H1 (cell line): Measurements from ENCODE around the gene POLA2. TPM values are rescaled to one million over a fixed set of nuclear protein-coding genes. Genes with fewer than 3 reads are reported as not detected.

Experiments used
- CTCF ChIA-PET: fragments of 300-600 bp; sonication (Branson Sonifier 250); formaldehyde crosslinking; loops from one replicate; lab custom pipeline; 2021; ENCODE audit not compliant: partially characterized antibody; lab: Charles Lee
- POLR2A ChIA-PET: fragments of 300-600 bp; sonication (Branson Sonifier 250); formaldehyde crosslinking; loops from one replicate; lab custom pipeline; 2021; ENCODE audit warnings: inconsistent platforms; ENCODE audit not compliant: partially characterized antibody; lab: Charles Lee
- DNase-seq, 2 experiments: peaks; one replicate each; pipeline versions ENCODE4 v3.0.0 to v3.0.0-alpha.2; 2010 to 2022; ENCODE audit warnings: low spot score in 2 of 2, low read depth in 1 of 2, mixed read lengths in 1 of 2
- FAIRE-seq: peaks from 2 replicates; lab custom pipeline; 2011; peaks lifted over from hg19 to GRCh38; lab: Jason Lieb, UNC
- H2AFZ ChIP-seq: 2 replicates; pipeline ENCODE4 v1.8.1; 2012; ENCODE audit warnings: low read length, inconsistent platforms
- H2AK5ac ChIP-seq: 2 replicates; pipeline ENCODE4 v1.6.1; 2013; ENCODE audit warnings: low read depth, low read length
- H2BK120ac ChIP-seq: replicated peaks from 2 replicates; pipeline ENCODE3; 2013; ENCODE audit warnings: low read depth, low read length, inconsistent platforms
- H2BK12ac ChIP-seq: 2 replicates; pipeline ENCODE4 v1.6.1; 2013; ENCODE audit warnings: low read depth, low read length
- H2BK15ac ChIP-seq: 2 replicates; pipeline ENCODE4 v1.6.1; 2013; ENCODE audit warnings: low read length
- H2BK20ac ChIP-seq: 2 replicates; pipeline ENCODE4 v1.6.1; 2013; ENCODE audit warnings: low read length
- H2BK5ac ChIP-seq: 2 replicates; pipeline ENCODE4 v1.6.1; 2013; ENCODE audit warnings: low read depth, low read length
- H3K14ac ChIP-seq: 2 replicates; pipeline ENCODE4 v1.6.1; 2013; ENCODE audit warnings: inconsistent platforms; ENCODE audit not compliant: insufficient read length
- H3K18ac ChIP-seq: 2 replicates; pipeline ENCODE4 v1.6.1; 2013; ENCODE audit warnings: low read length; ENCODE audit errors: extremely low read depth
- H3K23ac ChIP-seq: 2 replicates; pipeline ENCODE4 v1.6.1; 2013; ENCODE audit warnings: inconsistent platforms; ENCODE audit not compliant: insufficient read length
- H3K23me2 ChIP-seq: 2 replicates; pipeline ENCODE4 v1.6.1; 2013; ENCODE audit warnings: low read depth, low read length
- H3K27ac ChIP-seq: 2 replicates; pipeline ENCODE4 v1.6.1; 2011; ENCODE audit warnings: low read depth, low read length, inconsistent platforms
- H3K27me3 ChIP-seq, 4 experiments: replicated peaks in 1 of 4; 1 replicate in 1 of 4; 2 replicates in 3 of 4; pipeline versions ENCODE4 v1.6.1 to v1.8.1; 2011 to 2013; ENCODE audit warnings: low read length in 3 of 4, mild to moderate bottlenecking in 3 of 4, inconsistent platforms in 2 of 4, mixed read lengths in 2 of 4, moderate library complexity in 1 of 4; ENCODE audit not compliant: control insufficient read depth in 3 of 4, insufficient read depth in 3 of 4; ENCODE audit errors: extremely low read depth in 1 of 4
- H3K36me3 ChIP-seq, 4 experiments: 2 replicates each; pipeline versions ENCODE4 v1.6.1 to v1.8.1; 2011 to 2013; ENCODE audit warnings: mild to moderate bottlenecking in 4 of 4, low read length in 3 of 4, moderate library complexity in 2 of 4, control low read depth in 1 of 4, inconsistent platforms in 1 of 4; ENCODE audit not compliant: insufficient read depth in 4 of 4, control insufficient read depth in 2 of 4
- H3K4ac ChIP-seq: replicated peaks from 2 replicates; pipeline ENCODE3; 2013; ENCODE audit warnings: low read length, low read depth, mixed read lengths, inconsistent platforms; ENCODE audit not compliant: insufficient read length
- H3K4me1 ChIP-seq, 4 experiments: replicated peaks in 1 of 4; 1 replicate in 1 of 4; 2 replicates in 3 of 4; pipeline versions ENCODE4 v1.6.1 to v1.8.1; 2011 to 2013; ENCODE audit warnings: low read length in 3 of 4, inconsistent platforms in 2 of 4, mixed read lengths in 1 of 4; ENCODE audit not compliant: insufficient read depth in 4 of 4, control insufficient read depth in 3 of 4
- H3K4me2 ChIP-seq, 2 experiments: 2 replicates each; pipeline versions ENCODE4 v1.6.1 to v1.8.1; 2011 to 2013; ENCODE audit warnings: low read depth in 2 of 2, low read length in 2 of 2, control low read depth in 1 of 2, inconsistent platforms in 1 of 2, mild to moderate bottlenecking in 1 of 2; ENCODE audit not compliant: insufficient read depth in 1 of 2
- H3K4me3 ChIP-seq, 4 experiments: fragments of 200-600, 300-600 bp in 1 of 4; sonication (generic), shearing (Covaris generic), sonication (Bioruptor Twin) in 1 of 4; 2 replicates each; pipeline versions ENCODE4 v1.5.1 to v1.8.1; 2011 to 2016; ENCODE audit warnings: low read length in 4 of 4, low read depth in 3 of 4, control low read depth in 2 of 4, inconsistent platforms in 2 of 4, mild to moderate bottlenecking in 2 of 4, mixed read lengths in 1 of 4, moderate library complexity in 1 of 4; ENCODE audit not compliant: insufficient read depth in 2 of 4; ENCODE audit errors: extremely low read depth in 1 of 4
- H3K56ac ChIP-seq: replicated peaks from 2 replicates; pipeline ENCODE3; 2013; ENCODE audit warnings: low read depth, mild to moderate bottlenecking, mixed read lengths, low read length, inconsistent platforms; ENCODE audit not compliant: insufficient read length
- H3K79me1 ChIP-seq: 2 replicates; pipeline ENCODE4 v1.6.1; 2013; ENCODE audit warnings: low read depth, low read length, control low read depth
- H3K79me2 ChIP-seq, 2 experiments: 2 replicates each; pipeline versions ENCODE4 v1.6.1 to v1.8.1; 2012 to 2013; ENCODE audit warnings: low read length in 2 of 2, mild to moderate bottlenecking in 2 of 2, inconsistent platforms in 1 of 2; ENCODE audit not compliant: insufficient read depth in 2 of 2, control insufficient read depth in 1 of 2
- H3K9ac ChIP-seq, 4 experiments: replicated peaks in 1 of 4; 1 replicate in 1 of 4; 2 replicates in 3 of 4; pipeline versions ENCODE4 v1.6.1 to v1.8.1; 2011 to 2013; ENCODE audit warnings: low read depth in 3 of 4, low read length in 3 of 4, control low read depth in 2 of 4, mild to moderate bottlenecking in 2 of 4, moderate library complexity in 2 of 4, inconsistent platforms in 1 of 4; ENCODE audit errors: extremely low read depth in 1 of 4
- H3K9me3 ChIP-seq, 2 experiments: 2 replicates each; pipeline versions ENCODE4 v1.6.1 to v1.8.1; 2012 to 2013; ENCODE audit warnings: mild to moderate bottlenecking in 2 of 2, moderate library complexity in 2 of 2, control low read depth in 1 of 2, inconsistent platforms in 1 of 2, low read depth in 1 of 2, low read length in 1 of 2, mixed read lengths in 1 of 2; ENCODE audit not compliant: insufficient read depth in 2 of 2
- H4K20me1 ChIP-seq, 2 experiments: replicated peaks in 1 of 2; 2 replicates each; pipeline versions ENCODE3 to v1.8.1; 2011 to 2013; ENCODE audit warnings: inconsistent platforms in 2 of 2, low read length in 2 of 2, mild to moderate bottlenecking in 1 of 2; ENCODE audit not compliant: insufficient read depth in 2 of 2, control insufficient read depth in 1 of 2
- H4K5ac ChIP-seq: 2 replicates; pipeline ENCODE4 v1.6.1; 2013; ENCODE audit warnings: low read length, low read depth, mixed read lengths, inconsistent platforms; ENCODE audit not compliant: insufficient read length
- H4K8ac ChIP-seq: 2 replicates; pipeline ENCODE4 v1.8.0; 2013; ENCODE audit warnings: mild to moderate bottlenecking, moderate library complexity, low read length, inconsistent platforms; ENCODE audit not compliant: insufficient read depth; ENCODE audit errors: extremely low read depth
- H4K91ac ChIP-seq: replicated peaks from 2 replicates; pipeline ENCODE3; 2013; ENCODE audit warnings: low read length, mixed read lengths, inconsistent platforms; ENCODE audit not compliant: insufficient read length
- ASH2L ChIP-seq: fragments of 200-600, 300-600 bp; sonication (generic); IDR thresholded peaks from one replicate; pipeline ENCODE4 v1.7.1; 2017; ENCODE audit warnings: low read length
- BACH1 ChIP-seq: IDR thresholded peaks from 2 replicates; pipeline ENCODE4 v1.6.1; 2012; ENCODE audit warnings: low read length, improper control_type of control experiment
- CHD1 ChIP-seq: IDR thresholded peaks from 2 replicates; pipeline ENCODE4 v1.6.1; 2012; ENCODE audit warnings: low read depth, low read length, improper control_type of control experiment
- EGR1 ChIP-seq: IDR thresholded peaks from 2 replicates; pipeline ENCODE4 v1.6.1; 2011; ENCODE audit warnings: low read depth, low read length, borderline replicate concordance
- EZH2 ChIP-seq: fragments of 200-600 bp; sonication (generic); IDR thresholded peaks from 2 replicates; pipeline ENCODE4 v1.7.1; 2012; ENCODE audit warnings: low read depth, mild to moderate bottlenecking, moderate library complexity, low read length, inconsistent platforms; ENCODE audit not compliant: severe bottlenecking
- GABPA ChIP-seq: IDR thresholded peaks from 2 replicates; pipeline ENCODE4 v1.6.1; 2011; ENCODE audit warnings: mild to moderate bottlenecking, low read length, moderate library complexity, borderline replicate concordance; ENCODE audit not compliant: insufficient read depth
- GTF2F1 ChIP-seq: IDR thresholded peaks from 2 replicates; pipeline ENCODE4 v1.6.1; 2012; ENCODE audit warnings: low read depth, low read length, improper control_type of control experiment, borderline replicate concordance
- KDM4A ChIP-seq: IDR thresholded peaks from one replicate; pipeline ENCODE4 v1.7.1; 2012; ENCODE audit warnings: low read depth, mild to moderate bottlenecking, moderate library complexity, low read length, inconsistent platforms; ENCODE audit not compliant: severe bottlenecking
- NRF1 ChIP-seq: IDR thresholded peaks from 2 replicates; pipeline ENCODE4 v1.6.1; 2011; ENCODE audit warnings: mild to moderate bottlenecking, low read depth, low read length, improper control_type of control experiment
- PHF8 ChIP-seq: fragments of 200-600 bp; sonication (generic); conservative IDR thresholded peaks from 2 replicates; pipeline ENCODE4 v1.7.1; 2012; ENCODE audit warnings: low read depth, mild to moderate bottlenecking, inconsistent platforms, low read length, moderate library complexity
- POLR2AphosphoS5 ChIP-seq: IDR thresholded peaks from 2 replicates; pipeline ENCODE4 v1.6.1; 2011; ENCODE audit warnings: low read depth, low read length
- RBBP5 ChIP-seq: IDR thresholded peaks from 2 replicates; pipeline ENCODE4 v1.7.1; 2012; ENCODE audit warnings: low read depth, mild to moderate bottlenecking, inconsistent platforms, low read length, moderate library complexity, borderline replicate concordance
- SIRT6 ChIP-seq: IDR thresholded peaks from one replicate; pipeline ENCODE4 v1.7.1; 2012; ENCODE audit warnings: low read length, inconsistent platforms
- WGBS, 2 experiments: shearing (Covaris generic) in 1 of 2; methylation state at CpG; one replicate each; pipeline versions ENCODE4 v1.1.6 to v1.1.7; 2013 to 2015; ENCODE audit warnings: low lambda C conversion rate in 2 of 2, mixed read lengths in 2 of 2, inconsistent platforms in 1 of 2, low coverage in 1 of 2, missing lambda C conversion rate in 1 of 2; ENCODE audit not compliant: insufficient replicate concordance in 2 of 2, insufficient coverage in 1 of 2, insufficient read length in 1 of 2; ENCODE audit errors: extremely low coverage in 1 of 2, missing lambda C conversion rate in 1 of 2; 5-methylcytosine and 5-hydroxymethylcytosine counted together
- polyA plus RNA-seq, 7 experiments: library from polyadenylated mRNA; depleted of rRNA in 3 of 7; stranded (reverse) in 5 of 7; unstranded in 2 of 7; fragments of >200 nt in 5 of 7; fragments of 200-250 nt in 2 of 7; gene quantifications; 1 replicate in 5 of 7; 2 replicates in 1 of 7; 4 replicates in 1 of 7; pipeline versions ENCODE4 v1.2.1 to v1.2.3, GENCODE V29; 2011 to 2013; ENCODE audit warnings: missing spikeins in 2 of 7, mixed read lengths in 2 of 7
- total RNA-seq: library from RNA; stranded (reverse); fragmentation: NEBNext Ultra II Directional; extraction: Animal tissue kit (Norgen Biotek cat#: 25700); gene quantifications from 2 replicates; pipeline ENCODE4 v1.2.1, GENCODE V29; 2021
- TF ChIP-seq, protein P1 (sequence below): IDR thresholded peaks from 2 replicates; pipeline ENCODE4 v1.6.1; 2011; ENCODE audit warnings: low read depth, mild to moderate bottlenecking, low read length; ENCODE audit not compliant: insufficient read depth

Gene POLA2
- total and polyA plus RNA-seq, 2 of the 8 experiments (the other 6 are each of a cell fraction or from before 2014, with no cell fraction given), result 31.2 to 55.9 TPM

DNA sequence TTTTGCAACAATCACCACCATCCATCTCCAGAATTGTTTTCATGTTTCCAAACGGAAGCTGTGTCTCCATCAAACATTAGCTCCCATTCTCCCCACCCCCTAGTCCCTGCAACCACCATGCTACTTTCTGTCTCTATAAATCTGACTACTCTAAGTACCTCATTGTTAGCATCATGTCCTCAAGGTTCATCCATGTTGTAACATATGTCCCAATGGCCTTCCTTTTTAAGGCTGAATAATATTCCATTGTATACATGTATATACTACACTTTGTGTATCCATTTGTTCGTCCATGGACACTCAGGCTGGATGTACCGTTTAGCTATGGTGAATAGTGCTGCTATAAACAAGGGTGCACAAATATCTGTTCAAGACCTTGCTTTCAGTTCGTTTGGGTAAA lies 63.7 kb downstream of the POLA2 start:
- CTCF ChIA-PET, result interaction anchor here (0.7 to 52.8 kb wide), 3 partner anchors 8 to 219 kb away, joined by 4 to 1179 read pairs (median 20); no protein-coding TSS in a partner anchor
- Histone ChIP-seq H4K20me1 (peaks cover 4 to 10% of the 10 kb centered on the region in 2 experiments), H2BK120ac (no peak overlapping the region)
- no peak for TF ChIP-seq RBBP5
- TF ChIP-seq SIRT6, result no peak
- TF ChIP-seq GABPA, result no peak
- TF ChIP-seq PHF8, result no peak
- TF ChIP-seq EGR1, result no peak
- TF ChIP-seq BACH1, result no peak
- TF ChIP-seq GTF2F1, result no peak
- no peak for TF ChIP-seq POLR2AphosphoS5
- TF ChIP-seq NRF1, result no peak
- TF ChIP-seq, protein P1, sequence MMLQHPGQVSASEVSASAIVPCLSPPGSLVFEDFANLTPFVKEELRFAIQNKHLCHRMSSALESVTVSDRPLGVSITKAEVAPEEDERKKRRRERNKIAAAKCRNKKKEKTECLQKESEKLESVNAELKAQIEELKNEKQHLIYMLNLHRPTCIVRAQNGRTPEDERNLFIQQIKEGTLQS, result no peak
- no peak for TF ChIP-seq EZH2
- no peak for TF ChIP-seq CHD1
- no peak for TF ChIP-seq KDM4A
- TF ChIP-seq ASH2L, result no peak

More for the DNA sequence above, 63.7 kb downstream of the POLA2 start:
- no peak overlapping the region for H3K18ac ChIP-seq
- H3K4me2 ChIP-seq, result no peak overlapping the region
- no peak overlapping the region for H3K4me3 ChIP-seq
- H3K23me2 ChIP-seq, result no peaks in the 10 kb centered on the region
- 86% methylated on average over 4 of the region's 4 CpGs; no CpG with 5 or more reads in 1 of the 2 experiments for WGBS, 2 experiments
- H2AFZ ChIP-seq, result no peak overlapping the region
- no peaks in the 10 kb centered on the region; a peak in 1 of 7 replicates for H3K4me1 ChIP-seq
- H4K91ac ChIP-seq, result no peak overlapping the region
- H3K23ac ChIP-seq, result no peak overlapping the region
- no peak for DNase-seq
- no peaks in the 10 kb centered on the region; a peak in 1 of 7 replicates for H3K27me3 ChIP-seq
- no peak overlapping the region for H3K9ac ChIP-seq
- no peak overlapping the region for H2BK12ac ChIP-seq
- H2BK15ac ChIP-seq, result no peak overlapping the region
- no peak overlapping the region for H3K27ac ChIP-seq
- no peak overlapping the region for H4K5ac ChIP-seq
- no peak overlapping the region for H2AK5ac ChIP-seq
- peaks cover 6% of the 10 kb centered on the region for H3K79me1 ChIP-seq
- no peaks in the 10 kb centered on the region for H3K79me2 ChIP-seq
- H3K9me3 ChIP-seq, result no peaks in the 10 kb centered on the region
- peaks cover 0 to 17% (median 7%) of the 10 kb centered on the region in 4 experiments; a peak in 7 of 8 replicates for H3K36me3 ChIP-seq
- H2BK20ac ChIP-seq, result no peak overlapping the region
- POLR2A ChIA-PET, result interaction anchor here (0.9 to 20.9 kb wide), 6 partner anchors 9 to 229 kb away, joined by 3 to 208 read pairs (median 7); partner anchors contain the start of genes CDC42EP2, DPF2 and VPS51
- no peak overlapping the region for H3K4ac ChIP-seq
- H2BK5ac ChIP-seq, result no peak overlapping the region
- H3K14ac ChIP-seq, result no peak overlapping the region
- no peak overlapping the region for H4K8ac ChIP-seq
- H3K56ac ChIP-seq, result no peak overlapping the region
- FAIRE-seq, result no peak
